ENCODE results near the gene MITF.

Gene MITF

DNA sequence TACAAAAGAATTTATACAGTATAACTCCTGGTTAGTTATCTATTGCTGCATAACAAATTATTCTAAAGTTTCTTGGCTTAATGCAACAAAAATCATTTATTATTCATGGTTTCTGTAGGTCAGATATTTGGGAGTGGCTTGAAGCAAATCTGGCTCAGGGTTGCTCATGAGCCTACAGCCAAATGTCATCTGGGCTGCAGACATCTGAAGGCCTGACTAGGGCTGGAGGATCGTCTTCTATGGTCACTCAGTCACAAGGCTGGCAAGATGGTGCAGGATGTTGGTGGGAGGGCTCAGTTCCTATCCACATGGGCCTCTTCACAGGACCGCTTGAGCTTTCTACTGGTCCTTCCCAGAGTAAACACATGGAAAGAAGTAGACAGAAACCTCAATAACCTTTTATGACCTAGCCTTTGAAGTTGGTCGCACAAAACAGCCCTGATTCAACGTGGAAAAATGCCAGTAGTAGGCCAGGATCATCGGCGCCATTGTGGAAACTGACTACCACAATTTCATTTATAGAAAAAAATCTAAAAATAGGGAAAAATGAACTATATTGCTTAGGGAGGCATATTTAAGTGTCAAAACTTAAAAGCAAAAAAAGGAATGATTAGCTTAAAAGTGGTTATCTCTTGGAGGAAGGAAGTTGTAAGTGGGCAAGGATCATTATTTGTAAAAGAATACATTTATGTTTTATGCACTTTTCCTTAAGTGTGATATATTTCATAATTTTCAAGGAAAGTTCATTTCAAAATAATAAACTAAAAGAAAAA, 9.9 kb upstream of the MITF start:
- DNase-seq (ENCODE audit: low read depth), result no peak

GRCh38 chr3:69731080-69731479, 8.2 kb upstream of the MITF start:
- DNase-seq (ENCODE audit: low read depth), result no peak

GRCh38 chr3:69735893-69736292, 3.4 kb upstream of the MITF start:
- no peak for DNase-seq (ENCODE audit: low read depth)

- no peak for DNase-seq (ENCODE audit: low read depth)
These were observed 1.9 kb upstream of the MITF start for GRCh38 chr3:69737392-69737791.

- DNase-seq (ENCODE audit: low read depth), result no peak
These were observed 949 bp upstream of the MITF start for GRCh38 chr3:69738315-69738714.

DNA sequence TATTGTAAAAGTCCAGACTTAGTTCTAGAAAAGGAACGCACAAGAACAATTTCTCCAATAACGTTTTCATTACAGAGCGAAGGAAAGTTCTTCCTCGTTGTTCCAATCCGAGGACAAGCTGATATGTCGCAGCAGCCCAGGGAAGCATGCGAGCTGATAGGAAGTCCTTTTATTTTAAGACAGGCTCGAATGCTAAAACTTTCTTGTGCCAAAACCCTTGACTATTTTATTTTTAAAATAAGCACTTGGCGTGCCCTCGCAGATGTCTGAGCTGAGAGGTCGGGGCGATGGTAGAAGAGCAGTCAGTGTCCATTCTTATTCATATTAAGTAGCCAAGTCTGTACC, 433 bp upstream of the MITF start:
- DNase-seq (ENCODE audit: low read depth), result no peak

DNA sequence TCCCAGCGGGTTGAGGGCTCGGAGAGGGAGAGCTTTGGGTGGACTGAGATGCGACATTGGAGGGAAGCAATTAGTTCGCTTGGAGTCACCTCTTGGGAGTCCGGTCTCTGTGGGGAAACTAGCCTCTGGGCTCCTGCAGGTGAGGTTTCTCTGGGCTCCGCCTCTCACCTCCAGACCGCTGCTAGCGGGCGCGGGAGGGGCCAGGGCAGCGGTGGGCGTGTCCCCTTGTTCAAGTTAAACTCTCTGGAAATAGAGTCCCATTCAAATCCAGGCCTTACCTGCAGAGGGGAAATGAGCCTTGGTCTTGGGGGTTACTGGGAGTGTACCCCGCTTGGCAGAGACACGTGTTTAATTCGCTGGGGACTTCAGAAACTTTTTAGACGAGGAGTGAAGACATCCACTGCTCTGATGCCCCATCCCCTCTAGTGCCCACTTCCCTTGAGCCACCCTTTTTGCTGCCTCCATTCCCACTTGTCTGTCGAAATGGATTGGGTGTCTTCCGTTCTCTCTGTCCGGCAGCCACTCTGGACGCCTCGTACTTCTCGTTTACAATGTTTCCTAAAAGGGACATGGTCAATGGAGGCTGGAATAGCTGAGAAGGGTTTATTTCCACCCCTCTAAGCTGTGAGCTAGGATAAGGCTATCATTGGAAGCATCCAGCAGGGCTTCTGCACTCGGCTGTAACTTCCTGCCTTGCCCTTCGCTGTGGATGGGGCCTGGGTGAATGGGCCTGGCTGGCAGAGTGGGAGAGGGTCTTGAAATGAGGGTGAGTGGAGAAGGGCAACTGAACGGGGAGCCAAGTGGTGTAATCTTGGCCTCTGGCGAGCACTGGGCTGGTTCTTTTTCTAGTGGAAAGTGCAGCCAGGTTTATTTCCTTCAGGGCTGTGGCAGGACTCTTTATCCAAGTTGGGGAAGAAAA, 1.1 kb downstream of the MITF start:
- no peak for DNase-seq (ENCODE audit: low read depth)

GRCh38 chr3:69741032-69741767, 1.9 kb downstream of the MITF start:
- DNase-seq (ENCODE audit: low read depth), result no peak

- no peak for DNase-seq (ENCODE audit: low read depth)
These were observed 3.1 kb downstream of the MITF start for GRCh38 chr3:69742391-69742790.

DNA sequence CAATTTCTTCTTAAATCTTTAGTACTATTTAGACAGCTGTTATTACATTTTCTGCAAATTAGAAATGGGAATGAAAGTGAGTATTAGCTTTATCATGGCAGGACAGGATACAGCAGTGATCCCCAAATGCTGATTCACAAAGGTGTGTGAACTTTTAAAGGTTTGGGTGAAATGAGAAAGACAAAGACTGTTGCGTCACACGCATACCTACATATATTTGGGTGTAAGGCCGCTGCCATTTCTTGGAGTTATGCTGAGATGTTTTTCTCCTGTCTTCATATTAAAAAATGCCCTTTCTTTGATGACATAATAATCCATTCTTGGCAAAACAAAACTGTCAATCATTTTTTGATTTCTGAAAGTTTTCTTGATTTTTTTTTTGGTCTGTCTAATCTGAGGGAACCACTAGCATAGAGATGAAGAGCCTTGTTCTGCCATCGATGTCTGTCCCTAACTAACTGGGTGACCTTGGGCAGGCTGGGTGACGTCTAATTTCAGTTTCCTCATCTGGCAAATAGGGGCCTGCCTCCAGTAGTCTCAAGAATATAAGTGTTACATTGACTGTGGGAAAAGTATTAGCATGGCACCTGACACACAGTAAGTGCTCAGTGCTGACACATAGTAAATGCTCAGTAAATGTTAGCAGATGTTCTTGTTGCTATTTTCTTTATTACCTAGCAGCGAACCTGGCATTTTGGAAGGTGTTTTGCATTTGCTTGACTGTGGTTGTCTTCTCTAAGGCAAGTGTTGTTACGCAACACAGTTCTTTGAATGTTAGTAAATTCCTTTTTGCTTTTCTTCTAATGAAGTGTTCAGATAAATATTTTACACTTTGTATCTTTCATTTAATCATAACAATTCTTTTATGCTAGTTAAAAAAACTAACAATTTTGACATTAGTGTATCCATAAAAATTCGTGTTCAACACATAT, 5.0 kb downstream of the MITF start:
- no peak for DNase-seq (ENCODE audit: low read depth)

DNA sequence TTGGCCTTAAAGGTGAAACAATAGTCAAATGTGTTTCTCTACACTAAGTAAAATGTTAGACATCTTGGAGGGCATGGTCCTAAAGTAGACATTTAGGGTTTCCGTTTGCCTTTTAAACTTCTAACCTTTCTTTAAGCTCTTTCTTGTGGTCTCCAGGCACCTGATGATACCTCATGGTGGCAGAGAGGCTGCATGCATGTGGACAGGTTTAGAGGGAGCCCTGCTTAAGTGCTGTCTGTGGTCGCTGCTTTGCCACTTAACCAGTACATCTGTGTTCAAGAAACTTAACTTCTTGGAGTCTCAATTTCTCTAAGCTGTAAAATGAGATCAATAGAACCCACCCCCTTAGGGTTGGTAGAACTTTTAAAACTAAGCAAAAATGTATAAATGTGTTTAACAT, 6.2 kb downstream of the MITF start:
- no peak for DNase-seq (ENCODE audit: low read depth)

DNA sequence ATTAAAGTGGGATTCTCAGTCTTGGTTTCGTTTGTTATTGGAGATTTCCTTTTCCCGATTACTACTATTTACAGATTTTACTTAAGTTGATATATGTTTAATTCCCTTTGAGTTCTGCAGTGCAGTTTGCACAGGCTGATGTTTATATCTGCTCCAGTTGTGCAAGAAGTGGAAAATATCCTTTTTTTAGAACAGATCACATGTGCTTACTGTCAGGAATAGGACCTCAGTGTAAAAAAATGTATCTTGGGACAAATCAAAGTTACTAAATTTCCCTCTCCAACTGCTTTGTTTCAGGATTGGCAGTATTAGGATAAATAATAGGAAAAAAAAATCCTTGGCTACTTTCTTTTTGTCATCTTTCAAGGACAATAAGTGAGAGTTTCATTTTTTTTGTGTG, 6.9 kb downstream of the MITF start:
- no peak for DNase-seq (ENCODE audit: low read depth)

- DNase-seq (ENCODE audit: low read depth), result no peak
These were observed 8.4 kb downstream of the MITF start for GRCh38 chr3:69747511-69748258.

DNA sequence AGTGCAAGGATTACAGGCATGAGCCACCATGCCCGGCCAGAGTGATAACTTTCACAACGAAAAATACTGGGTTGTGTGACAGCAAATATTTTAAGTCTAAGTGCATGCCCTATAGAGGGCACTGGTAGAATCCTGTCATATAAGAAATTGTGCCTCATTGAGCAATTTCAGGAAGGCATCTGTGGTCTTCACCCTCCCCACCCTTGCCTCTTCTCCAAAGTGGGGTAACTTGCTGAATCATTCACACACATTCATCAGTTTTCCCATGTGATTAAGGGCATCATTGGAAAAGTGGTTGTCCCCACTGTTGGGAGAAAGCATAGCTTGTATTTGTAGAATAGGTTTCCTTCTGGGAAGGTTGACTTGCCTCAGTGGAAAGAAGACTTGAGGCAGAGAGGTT, 9.2 kb downstream of the MITF start:
- DNase-seq (ENCODE audit: low read depth), result no peak

GRCh38 chr3:69749461-69749860, 10.2 kb downstream of the MITF start:
- no peak for DNase-seq (ENCODE audit: low read depth)

GRCh38 chr3:69750549-69750948, 11.3 kb downstream of the MITF start:
- no peak for DNase-seq (ENCODE audit: low read depth)

DNA sequence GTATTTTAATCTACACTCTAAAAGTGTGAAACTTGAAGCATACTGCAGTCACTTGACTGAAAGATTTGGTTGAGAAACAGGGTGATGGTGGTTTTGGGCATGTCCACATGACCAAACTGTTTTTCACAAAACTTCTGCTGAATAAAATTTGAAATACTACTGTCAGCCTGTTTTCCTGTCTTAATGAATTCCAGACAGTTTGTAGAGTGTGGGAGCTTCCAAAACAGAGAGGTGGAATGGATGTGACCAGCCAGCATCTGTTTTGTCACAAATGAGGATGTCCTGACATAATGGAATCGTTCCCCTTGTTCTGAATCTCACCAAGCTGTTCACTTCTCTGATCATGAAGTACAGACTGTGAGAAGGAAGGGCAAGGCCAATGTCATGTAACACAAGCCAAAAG, 11.8 kb downstream of the MITF start:
- DNase-seq (ENCODE audit: low read depth), result no peak

DNA sequence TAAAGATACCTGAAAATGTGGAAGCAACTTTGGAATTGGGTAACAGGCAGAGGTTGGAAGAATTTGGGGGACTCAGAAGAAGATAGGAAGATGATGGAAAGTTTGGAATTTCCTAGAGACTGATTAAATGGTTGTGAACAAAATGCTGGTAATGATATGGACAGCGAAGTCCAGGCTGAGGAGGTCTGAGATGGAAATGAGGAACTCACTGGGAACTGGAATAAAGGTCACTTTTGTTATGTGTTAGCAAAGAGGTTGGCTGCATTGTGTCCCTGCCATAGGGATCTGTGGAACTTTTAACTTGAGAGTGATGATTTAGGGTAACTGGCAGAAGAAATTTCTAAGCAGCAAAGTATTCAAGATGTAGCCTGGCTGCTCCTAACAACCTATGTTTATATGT, 13.0 kb downstream of the MITF start:
- DNase-seq (ENCODE audit: low read depth), result no peak

DNA sequence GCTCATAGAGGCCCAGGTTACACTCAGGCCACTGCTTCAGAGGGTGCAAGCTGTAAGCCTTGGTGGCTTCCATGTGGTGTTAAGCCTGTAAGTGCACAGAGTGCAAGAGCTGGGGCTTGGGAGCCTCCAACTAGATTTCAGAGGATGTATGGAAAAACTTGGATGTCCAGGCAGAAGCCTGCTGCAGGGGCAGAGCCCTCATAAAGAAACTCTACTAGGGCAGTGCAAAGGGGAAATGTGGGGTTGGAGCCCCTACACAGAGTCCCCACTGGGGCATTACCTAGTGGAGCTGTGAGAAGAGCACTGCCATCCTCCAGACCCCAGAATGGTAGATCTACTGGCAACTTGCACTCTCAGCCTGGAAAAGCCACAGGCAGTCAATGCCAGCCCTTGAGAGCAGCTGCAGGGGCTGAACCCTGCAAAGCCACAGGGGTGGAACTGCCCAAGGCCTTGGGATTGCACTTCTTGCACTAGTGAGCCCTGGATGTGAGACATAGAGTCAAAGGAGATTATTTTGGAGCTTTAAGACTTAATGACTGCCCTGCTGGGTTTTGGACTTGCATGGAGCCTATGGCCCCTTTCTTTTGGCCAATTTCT, 14.0 kb downstream of the MITF start:
- DNase-seq (ENCODE audit: low read depth), result no peak

DNA sequence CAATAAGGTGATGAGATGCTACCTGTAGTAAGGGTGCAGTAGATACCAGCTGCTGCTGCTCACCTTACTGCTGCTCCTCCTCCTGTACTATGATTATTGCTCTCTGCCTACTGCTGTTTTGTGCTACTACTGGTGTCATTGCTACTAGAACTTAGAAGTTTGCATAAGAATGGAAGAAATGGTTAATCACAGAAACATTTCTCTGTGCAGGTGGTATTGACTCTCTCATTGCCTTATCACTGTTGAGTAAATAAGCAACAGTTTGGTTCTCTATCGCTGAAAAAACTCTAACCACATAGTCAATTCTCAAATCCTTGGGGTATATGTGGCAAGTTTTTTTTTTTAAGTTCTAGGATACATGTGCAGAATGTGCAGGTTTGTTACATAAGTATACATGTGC, 16.5 kb downstream of the MITF start:
- DNase-seq (ENCODE audit: low read depth), result no peak
